Stimulated activated CD4-positive, alpha-beta T cell treated with anti-CD3 and anti-CD28 coated beads, Interleukin-4, amount 100 ng/mL, for 48 hours (primary cell): ENCODE data around the gene NUP210L.

Experiments used
- DNase-seq, 2 donors: peaks; one replicate each; pipeline ENCODE4 v3.0.0-alpha.2; 2020; ENCODE audit warnings: low read depth in 2 of 2

The NUP210L gene

GRCh38 chr1:153945131-153945794 lies 209.6 kb downstream of the NUP210L start:
- peak; percentile 60 to 62 for DNase-seq

DNA sequence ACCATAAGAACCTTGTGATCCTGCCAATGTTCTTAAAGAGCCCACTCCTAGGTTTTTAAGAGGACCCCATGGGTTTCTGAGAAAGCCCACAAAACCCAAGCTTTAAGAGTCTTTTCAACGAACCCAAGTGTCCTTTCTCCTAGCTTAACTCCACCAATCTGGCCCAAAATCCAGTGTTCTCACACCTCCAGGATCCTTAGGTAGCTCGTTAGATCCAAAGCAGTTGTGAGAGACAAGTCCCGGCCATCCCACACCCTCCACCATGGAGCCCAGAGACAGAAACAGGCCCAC lies 210.1 kb downstream of the NUP210L start:
- DNase-seq, result no peak

DNA sequence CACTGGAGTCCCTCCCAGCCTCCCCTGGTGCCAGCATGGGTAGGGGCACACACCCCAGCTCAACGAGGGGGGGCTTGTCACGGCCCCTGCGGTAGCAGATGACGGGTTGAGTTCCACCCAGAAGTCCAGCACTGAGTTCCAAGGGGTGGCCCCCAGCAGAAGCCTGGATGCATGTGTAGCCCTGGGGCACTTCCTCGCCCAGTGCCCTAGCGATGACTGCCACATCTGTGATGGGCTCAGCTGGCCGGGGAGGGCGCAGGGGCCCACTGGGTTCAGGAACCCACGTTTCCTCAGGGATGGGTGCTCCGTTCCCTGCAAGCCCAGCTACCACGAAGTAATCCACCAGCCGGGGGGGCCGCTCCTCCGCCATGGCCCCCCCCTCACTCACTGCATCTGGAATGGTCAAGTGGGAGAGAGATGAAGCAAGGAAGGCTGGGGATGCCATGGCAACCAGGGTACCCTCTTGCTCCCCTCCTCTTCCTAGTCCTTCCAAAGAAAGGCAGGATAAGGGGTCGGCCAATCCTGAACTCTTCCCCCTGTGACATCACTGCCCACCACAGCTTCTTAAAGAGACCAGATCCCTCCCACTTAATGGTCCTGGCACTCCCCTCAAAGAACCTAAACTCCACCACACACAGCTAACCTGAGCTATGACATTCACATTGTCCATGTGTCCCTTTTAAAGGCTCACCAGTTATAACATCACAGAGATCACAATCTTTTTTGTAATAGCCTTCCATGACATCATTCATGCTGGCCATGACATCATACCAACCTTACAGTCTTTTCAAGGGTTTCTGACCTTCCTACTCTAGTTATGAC lies 210.7 kb downstream of the NUP210L start:
- DNase-seq, result no peak

DNA sequence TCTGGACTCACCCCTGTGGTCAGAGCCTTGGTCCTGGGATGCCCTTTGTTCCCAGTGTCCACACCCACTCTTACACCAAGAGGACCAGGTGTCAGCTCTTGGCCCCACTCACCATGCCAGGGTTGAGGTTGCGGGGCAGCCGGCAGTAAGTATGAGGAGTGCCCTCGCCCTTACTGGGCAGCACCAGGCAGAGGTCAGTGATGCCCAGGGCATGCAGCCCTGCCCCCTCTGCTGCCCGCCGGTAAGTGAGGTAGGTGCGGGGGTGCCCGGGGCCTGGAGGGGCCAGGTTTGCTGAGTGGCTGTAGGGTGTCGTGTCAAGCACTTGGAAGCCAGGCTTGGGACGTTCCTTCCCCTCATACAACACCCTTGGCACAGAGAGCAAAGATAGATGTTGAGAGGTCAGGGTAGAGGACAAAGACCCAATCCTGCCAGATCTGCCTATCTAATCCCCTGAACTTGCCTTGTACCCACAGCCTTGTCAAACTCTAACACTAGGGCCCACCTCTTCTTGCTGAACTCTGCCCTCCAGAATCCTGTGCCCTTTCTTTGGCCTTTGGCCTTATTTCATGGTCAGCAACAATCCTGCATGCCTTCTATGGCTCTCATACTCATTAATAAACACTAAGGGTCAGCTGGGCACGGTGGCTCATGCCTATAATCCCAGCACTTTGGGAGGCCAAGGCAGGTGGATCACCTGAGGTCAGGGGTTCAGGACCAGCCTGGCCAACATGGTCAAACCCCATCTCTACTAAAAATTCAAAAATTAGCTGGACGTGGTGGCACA lies 211.9 kb downstream of the NUP210L start:
- DNase-seq, result no peak
